SW 1271 (cell line): ENCODE measurements around the gene GUK1.

Experiments used
- DNase-seq, 2 experiments: peaks; one replicate each; lab custom pipeline; 2025; lab: John Stamatoyannopoulos, UW

Gene GUK1

GRCh38 chr1:228131766-228132165 is 8.3 kb upstream of the GUK1 start:
- DNase-seq, result no peak

DNA sequence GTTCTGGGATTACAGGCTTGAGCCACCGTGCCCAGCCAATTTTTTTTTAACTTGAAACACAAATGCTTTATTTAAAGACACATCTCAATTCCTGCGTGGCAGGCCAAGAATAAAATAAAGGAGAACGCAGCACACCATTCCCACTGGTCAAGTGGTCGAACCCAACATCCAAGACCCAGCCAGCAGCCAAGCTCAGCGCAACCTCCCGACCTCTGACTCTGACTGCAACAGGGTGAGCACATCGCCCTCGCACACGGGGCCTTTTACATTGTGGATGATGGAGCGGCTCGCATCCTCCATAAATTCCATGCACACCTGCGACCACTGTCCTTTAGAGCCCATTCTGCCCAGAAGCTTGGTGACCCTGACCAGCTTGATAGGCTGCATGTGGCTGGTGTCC is 5.5 kb upstream of the GUK1 start:
- DNase-seq, result no peak

DNA sequence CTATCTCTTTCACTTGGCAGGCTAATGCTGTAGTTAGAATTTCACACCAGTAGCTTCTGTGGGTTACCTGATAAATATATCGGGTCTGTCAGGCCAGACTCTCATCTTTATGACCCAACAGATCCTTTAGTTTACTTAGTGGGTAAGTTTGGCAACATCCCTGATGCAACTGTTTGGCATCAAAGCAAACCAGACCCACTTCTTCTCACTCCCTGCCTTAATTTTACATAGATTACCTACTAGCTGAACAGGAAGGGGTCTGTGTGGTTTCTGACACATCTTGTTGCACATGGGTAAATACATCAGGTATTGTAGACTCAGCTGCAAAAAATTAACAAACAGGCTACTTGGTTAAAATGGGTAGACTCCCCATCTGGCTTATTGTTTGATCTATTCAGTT is 3.2 kb upstream of the GUK1 start:
- DNase-seq, result no peak

- DNase-seq, result no peak
These were observed 611 bp upstream of the GUK1 start for GRCh38 chr1:228139406-228139930.

DNA sequence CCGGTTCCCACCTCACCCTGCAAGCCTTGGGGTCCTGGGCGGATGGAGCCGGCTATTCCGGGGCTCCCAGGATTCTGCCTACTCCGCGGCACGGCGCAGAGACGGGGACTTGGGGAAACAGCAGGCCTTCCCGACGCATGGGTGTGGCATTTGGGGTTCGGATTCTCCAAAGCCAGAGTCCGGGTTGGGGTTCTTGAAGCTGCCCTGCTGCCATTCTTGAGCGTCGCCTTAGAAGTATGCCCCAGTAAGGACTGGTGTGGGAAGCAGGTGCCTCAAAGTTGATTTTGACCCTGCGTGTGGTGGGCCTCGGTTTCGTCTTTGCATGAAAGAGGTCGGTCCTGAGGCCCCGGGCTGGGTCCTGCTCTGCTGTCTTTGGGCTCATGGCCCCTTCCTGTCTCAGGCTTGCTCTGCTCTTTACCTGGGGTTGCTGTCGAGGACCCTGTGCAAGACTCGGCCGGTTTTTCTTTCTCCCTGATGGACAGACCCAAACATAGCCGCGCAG is 696 bp downstream of the GUK1 start:
- no peak for DNase-seq

- no peak for DNase-seq
These were observed 1.4 kb downstream of the GUK1 start for GRCh38 chr1:228141226-228142044.

- DNase-seq, result no peak
These were observed 2.1 kb downstream of the GUK1 start for GRCh38 chr1:228142155-228142691.

DNA sequence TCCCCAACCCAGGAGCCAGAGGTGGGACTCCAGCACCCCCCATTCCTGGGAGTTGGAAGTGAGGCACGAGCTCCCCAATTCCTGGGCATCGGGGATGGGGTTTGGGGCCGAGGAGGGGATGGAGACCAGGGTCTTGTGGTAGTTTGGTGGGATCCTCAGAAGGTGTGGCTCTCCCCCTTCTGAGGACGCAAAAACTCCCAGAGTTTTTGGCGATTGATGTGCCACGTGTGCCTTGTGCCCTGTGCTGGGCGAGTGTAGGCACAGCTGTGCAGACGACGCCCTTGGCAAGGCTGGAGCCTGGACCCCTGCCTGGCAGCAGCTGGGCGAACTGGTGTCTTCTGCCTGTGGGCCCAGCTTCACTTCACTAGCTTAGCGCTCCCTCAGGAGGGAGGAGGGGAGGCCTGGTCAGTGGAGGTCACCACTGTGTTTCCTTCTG is 2.6 kb downstream of the GUK1 start:
- DNase-seq, result no peak

DNA sequence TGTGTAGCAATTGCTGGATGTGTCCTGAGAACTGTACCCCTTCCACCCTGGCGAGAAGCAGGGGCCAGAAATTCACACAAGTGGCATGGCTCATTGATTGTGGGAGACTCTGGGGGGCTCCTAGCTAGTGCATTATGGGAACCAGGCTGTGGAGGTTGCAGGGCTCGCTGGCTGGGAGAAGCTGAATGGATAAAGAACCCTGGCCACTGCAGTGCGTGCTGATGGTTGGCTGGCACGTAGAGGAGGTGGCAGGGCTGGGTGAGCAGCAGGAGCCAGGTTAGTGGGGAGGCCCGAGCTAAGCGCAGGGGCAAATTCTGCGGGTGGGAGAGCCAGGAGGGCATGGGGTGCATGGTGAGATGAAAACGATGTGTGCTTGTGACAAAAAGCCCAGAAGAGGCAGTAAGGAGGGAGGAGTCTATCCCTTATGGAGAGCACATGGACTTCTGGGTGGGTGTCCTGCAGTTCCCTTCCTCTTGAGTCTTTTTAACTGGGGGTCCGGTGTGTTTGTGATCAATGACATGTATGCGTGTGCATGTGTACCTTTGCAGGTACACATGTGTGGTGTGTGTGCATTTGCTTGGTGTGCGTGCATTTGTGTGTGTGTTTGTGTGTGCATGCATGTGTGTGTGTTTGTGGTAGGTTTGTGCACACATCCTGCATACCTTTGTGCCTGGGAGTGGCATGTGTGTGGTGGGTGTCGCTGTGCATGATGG is 3.6 kb downstream of the GUK1 start:
- no peak for DNase-seq

DNA sequence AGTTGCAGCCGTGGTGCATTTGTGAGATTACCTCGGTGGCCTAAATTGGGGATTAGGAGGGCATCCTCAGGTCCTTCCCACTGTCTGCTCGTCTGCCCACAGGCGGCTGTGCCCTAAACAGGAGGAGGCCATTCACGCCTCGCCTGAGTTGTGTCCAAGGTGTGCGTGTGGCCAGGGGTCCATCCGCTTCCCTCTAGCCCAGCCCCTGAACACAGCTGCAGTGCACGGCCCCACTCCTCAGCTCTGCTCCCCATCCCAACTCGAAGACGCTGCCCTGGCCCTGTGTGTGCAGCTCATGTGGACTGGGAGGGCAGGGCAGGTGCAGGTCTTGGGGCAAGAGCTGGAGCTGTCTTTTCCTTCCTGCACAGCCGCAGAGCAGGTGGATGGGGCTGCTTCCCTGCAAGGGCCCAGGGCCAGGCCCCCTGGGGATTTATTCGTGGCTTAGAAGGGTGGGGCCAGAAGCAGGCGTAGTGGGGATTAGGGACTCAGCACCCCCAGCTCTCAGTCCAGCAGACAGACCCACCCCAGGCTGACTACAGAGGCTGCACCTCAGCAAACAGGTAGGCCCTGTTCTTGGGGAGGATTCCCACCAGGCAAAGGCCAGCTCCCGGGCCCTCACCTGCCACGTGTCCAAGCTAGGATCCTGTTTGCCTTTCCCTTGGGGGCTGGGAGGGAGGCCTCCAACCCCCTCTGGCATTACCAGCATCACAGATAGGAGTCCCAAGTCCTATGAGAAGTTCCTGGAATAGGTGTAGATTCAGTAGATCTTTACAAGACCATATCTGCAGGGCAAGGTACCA is 4.3 kb downstream of the GUK1 start:
- DNase-seq, result no peak

DNA sequence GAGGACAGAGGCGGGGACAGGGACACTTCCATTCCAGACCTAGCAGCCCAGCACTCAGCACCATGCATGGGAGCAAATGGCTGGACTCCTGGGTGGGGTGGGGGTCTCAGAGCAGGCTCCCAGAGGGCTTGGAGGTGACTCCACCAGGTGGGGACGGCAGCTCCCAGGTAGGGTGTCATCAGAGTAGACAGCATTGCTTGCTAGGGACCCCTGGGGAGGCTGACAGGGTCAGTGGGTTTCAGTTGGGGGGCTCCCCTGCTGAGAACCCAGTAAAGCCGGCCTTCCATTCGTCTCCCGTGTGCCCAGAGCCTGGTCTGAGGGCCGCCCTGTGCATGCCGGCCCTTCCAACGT is 4.9 kb downstream of the GUK1 start:
- no peak for DNase-seq

GRCh38 chr1:228145463-228146416 is 5.7 kb downstream of the GUK1 start:
- no peak for DNase-seq

DNA sequence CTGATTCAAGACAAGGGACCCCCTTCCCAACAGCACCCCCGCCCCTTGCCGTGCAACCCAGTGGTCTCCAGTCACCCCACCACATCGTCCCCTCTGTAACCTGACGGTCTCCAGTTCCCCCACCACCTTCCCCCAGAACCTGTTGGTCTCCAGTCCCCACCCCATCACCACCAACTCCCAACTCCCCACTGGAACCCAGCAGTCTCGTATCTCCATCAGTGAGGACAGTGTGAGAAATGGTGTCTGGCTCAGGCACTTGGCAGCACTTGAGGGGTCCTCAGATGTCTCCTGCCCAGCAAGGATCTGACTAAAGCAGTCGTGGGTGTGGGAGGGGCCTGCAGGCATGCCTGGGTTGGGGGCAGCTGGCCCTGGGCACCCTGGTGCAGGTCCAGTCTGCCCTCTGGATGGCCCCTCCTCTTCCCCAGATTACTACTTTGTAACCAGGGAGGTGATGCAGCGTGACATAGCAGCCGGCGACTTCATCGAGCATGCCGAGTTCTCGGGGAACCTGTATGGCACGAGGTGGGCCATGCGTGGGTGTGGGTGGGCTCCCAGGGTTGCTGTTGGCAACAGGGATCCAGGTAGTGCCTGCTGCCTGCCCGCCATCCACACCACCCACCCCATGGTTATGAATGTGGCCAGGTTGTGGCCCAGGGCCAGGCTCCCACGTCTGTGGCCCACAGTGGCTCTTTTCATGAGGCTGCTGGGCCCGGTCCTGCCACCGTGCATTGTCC is 6.5 kb downstream of the GUK1 start:
- no peak for DNase-seq

- no peak for DNase-seq
These were observed 7.1 kb downstream of the GUK1 start for GRCh38 chr1:228147151-228147693.

- no peak for DNase-seq
These were observed 7.7 kb downstream of the GUK1 start for GRCh38 chr1:228147768-228148167.

DNA sequence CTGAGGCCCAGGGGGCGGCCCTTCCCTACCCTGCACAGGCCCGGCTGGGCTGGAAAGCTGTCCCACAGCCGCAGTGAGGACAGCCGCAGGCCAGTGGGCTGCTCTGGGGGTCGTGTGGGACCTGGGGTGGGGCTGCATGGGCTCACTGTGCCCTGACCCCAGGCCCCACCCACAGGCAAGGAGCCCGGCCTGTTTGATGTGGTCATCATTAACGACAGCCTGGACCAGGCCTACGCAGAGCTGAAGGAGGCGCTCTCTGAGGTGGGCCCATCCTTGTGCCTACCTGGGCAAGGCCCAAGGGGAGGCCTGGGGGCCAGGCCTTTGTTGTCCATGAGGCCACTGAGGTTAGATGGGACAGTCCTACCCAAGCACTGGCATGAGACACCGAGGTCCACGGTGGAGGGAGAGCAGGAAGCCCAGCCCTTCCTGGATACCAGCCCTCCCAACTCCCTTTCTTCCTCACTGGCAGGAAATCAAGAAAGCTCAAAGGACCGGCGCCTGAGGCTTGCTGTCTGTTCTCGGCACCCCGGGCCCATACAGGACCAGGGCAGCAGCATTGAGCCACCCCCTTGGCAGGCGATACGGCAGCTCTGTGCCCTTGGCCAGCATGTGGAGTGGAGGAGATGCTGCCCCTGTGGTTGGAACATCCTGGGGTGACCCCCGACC is 8.2 kb downstream of the GUK1 start:
- no peak for DNase-seq

DNA sequence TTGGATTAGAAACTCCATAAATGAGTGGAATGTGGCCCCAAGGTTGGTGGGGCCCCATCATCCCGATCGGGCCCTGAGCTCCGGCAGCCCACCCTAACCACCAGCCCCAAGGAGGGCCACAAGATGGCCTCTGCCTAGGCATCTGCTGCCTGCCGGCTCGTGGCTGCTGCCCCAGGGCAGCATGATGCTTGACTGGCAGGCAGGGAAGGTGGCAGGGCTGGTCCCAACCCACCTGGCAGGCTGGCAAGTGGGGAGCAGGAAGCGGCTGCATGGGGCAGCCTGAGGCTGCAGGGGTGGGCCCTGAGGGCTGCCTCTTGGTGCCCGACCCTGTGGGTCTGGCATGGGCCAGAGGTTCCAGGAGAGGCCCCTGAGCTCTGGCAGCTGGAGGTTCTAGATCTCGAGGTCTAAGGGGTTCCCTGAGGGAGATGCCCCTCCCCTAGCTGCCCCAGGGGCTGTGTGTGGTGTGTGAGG is 8.9 kb downstream of the GUK1 start:
- no peak for DNase-seq

- DNase-seq, result no peak
These were observed 9.5 kb downstream of the GUK1 start, which contains the start of gene GJC2 for GRCh38 chr1:228149406-228150119. GJC2 (plus strand) TSS chr1:228149930; CDS start chr1:228157759, 7,829 bp downstream.

DNA sequence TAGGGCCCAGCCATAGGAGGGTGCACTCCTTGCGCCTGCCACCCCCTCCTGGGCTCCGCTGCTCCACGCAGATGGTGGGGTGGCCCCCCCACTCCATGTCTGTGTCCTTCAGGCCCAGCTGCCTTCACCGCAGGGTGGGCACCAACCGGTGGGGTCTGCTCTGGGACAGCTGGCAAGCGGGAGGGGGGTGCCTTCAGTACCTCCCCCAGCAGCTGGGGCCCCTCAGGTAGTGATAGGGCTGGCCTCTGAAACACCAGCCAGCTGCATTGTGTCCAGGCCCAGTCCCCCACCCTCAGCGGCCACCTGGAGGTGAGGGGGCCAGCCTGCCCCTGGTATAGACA is 10.0 kb downstream of the GUK1 start:
- DNase-seq, result no peak
